Stimulated activated CD4-positive, alpha-beta T cell treated with anti-CD3 and anti-CD28 coated beads, TNF-alpha, amount 100 ng/mL, for 48 hours (primary cell): Measurements from ENCODE around the gene FIP1L1.

Experiments used
- DNase-seq, 3 donors: peaks; one replicate each; pipeline ENCODE4 v3.0.0-alpha.2; 2020; ENCODE audit warnings: low read depth in 3 of 3

FIP1L1 gene

DNA sequence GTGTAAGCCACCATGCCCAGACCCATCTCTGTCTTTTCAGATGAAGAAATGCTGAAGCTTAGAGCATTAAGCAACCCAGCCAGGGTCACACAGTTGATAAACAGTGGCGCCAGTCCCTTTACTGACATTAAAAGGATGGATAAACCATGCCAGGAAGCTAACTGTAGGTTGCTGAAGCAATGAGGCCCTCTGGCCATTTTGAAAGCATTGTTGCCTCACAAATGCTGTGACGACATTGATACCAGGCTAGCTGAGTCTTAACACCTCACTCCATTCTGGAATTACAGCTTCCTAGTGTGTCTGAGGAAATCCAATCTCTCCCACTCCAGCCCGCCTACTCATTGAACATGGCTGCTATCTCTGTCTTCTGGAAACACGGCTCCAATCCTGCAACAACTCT, 124.1 kb downstream of the FIP1L1 start:
- DNase-seq = no peak

DNA sequence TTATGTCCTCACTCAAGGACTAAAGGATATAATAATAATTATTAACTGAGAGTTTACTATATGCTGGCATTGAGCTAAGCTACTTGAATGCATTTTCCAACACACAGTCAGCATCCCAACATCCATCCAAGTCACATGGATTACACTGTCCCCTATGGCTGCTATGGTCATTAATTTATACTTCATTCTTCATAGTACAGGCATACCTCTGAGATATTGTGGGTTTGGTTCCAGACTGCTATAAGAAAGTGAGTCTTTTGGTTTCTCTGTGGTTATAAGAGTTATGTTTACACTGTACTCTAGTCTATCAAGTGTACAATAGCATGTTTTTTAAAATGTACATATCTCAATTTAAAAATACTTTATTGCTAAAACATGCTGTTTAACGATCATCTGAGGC, 124.7 kb downstream of the FIP1L1 start:
- no peak for DNase-seq

DNA sequence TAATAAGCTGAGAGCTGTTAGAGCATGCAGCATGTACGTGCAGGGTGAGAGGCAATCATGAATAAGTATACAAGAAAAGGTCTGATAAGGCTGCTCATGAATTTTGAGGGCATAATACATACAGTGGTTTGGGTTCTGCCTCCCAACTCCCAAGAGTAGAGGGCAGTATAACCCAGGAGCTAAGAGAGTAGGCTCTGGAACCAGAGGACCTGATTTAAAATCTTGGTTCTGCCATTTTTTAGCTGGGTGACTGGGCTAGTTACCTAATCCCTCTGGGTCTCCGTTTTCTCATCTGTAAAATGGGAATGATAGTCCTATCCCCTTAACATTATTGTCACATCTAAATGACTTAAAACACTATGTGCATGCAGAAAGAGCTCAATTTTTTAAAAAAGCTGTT, 128.5 kb downstream of the FIP1L1 start:
- no peak for DNase-seq

DNA sequence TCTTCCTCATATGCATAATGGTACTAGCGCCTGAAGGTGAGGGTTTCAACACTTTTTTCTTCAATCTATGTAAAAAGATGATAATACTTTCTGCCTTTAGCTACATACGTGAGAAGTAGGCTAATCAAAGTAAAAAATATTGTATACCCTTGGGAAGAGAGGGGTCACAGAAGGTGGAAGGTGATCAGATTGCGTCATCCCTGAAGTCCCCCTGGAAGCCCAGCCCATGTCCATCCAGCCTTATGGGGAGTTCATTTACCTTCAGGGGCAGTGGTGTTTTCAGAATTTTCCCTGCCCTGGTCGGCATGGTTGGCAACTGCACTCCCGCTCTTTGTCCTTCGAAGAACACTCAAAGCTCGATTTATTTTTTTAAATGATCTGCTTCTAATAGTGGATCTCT, 129.6 kb downstream of the FIP1L1 start:
- no peak for DNase-seq

DNA sequence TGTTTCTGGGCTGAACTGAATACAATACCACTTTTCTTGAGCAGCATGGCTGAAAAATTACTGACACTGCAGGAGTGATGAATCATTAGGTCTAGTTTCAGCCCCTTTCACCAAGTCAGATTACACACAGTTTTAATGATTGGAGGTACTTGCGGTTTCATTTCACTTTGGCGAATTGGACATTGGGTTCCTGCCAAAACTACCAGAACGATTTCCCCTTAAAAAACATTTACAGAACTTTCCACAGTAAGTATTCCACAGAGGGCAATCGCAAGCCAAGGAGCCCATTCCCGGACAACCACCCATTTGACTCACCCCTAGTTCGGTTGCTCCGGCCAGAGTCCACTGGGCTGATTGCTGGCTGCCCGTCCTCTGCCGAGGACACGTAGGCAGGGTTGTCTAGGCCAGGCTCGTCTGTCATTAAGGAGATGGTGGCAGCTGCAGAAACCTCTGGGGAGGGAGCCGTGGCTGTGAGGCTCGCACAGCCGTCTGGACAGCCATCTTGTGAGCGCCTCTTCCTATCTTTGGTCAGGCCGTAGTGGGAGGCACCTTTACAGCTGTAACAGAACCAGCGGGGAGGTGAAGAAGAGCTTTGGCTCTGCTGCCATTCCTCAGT, 130.3 kb downstream of the FIP1L1 start:
- DNase-seq = no peak

DNA sequence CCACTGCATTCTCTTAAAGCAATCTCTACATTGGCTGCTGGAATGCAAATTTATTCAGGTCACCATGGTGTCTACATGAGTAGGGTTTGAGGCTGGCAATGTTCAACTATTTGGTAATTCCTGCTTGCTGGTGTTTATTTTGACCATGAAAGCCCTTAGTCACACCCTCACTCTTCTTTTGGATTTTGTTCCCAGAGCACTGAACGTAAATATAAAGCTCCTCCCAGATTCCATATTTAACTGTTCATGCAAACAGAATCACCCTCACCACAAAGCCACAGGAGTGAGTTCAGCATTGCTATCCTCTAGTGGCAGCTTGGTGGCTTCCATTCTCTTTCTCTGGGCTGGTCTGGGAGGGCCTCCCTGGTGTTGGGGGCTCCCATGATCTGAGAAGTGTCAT, 131.0 kb downstream of the FIP1L1 start:
- no peak for DNase-seq

DNA sequence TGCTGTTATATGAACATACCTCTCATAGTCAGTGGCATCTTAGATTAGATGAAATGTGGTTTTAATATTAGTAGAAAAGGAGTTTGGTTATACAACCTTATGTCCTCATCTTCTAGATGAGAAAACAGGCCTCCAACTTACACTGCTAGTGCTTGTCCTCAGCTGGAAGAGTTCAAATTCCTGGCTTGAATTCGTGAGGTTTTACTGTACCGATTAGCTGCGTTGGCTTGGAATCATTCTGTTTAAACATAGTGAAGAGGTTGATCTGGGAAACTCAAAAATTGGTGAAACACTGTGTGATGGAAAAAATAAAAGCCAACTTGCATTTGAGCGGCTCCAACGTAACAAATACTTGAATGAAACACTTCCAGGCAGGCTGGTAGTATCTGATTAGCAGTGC, 132.9 kb downstream of the FIP1L1 start:
- DNase-seq = no peak
